GM18526 (cell line): ENCODE data around the gene HS3ST2.

Source experiments
- POLR2A ChIP-seq: IDR thresholded peaks from 3 replicates; pipeline ENCODE4 v1.6.1; 2011; ENCODE audit not compliant: insufficient read length; ENCODE audit errors: extremely low read depth

HS3ST2 gene

DNA sequence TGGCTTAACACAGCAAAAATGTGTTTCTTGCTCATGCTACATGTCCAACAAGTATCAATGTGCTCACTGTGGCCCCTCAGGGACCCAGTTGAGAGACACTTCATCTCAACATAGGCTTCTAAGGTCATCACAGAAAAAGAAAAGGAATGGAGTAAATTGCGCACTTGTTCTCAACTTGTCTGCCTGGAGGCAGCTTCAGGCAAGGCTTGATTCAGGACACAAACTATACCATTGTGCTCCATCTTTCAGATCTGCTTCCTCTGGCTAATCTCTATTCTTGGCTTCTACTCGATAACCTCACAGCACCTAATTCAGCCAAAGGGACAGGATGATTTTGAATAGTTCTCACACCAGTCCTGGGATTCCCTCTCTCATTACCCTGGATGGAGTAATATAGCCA is 35.6 kb downstream of the HS3ST2 start:
- no peak for TF ChIP-seq POLR2A

- no peak for TF ChIP-seq POLR2A
Observed at GRCh38 chr16:22855231-22855630, 41.3 kb downstream of the HS3ST2 start.

DNA sequence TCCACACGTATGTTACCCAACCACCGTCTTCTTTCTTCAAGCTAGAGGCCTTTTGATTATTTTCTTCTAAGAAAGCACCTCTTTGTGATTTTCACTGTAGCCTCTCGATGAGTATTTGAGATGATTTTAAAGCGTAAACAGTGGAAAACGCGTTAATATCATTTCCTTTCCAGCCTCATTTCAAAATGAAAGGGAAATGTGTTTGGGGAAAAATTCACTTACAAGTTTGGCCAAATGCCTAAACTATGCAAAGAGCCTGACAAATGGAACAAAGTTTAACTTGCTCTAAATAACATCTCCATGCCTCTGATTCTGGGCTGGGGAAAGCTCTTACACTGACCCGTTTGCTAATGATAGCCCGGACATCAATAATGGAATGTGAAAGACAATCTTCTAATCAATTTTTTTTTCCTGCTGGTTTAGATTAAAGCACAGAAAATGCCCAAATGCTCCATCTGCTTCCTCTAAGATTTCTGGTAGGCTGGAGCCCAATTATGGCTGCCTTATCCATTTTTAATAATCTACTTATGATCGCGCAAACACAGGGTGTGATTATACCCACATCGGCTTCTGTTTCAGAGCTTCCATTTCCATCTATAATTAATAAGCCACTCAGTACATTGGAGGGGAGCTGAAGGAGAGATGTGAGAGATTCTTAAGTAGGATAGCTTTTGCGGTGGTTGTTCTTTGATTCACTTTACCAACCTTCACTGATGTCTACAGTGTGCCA is 43.5 kb downstream of the HS3ST2 start:
- TF ChIP-seq POLR2A = no peak

GRCh38 chr16:22859925-22860324 is 46.0 kb downstream of the HS3ST2 start:
- no peak for TF ChIP-seq POLR2A

DNA sequence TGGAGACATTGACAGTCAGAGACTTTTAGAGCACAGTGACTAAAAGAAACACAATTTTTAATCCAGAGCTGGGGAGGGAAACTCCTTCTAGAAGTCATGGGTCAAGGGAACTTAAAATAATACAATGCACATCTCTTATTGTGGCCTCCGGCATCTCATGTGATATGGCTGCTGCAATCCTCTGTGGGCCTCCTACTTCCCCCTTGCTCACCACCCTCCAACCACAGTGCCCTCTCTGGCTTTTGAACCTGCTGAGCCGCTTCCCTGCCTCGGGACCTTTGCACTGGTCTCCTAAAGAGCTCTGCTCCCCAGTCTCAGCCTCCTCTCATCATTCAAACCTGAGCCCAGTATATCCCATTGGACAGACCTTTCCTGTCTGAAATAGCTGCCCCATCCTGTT is 47.6 kb downstream of the HS3ST2 start:
- TF ChIP-seq POLR2A = no peak

- TF ChIP-seq POLR2A = no peak
Observed at GRCh38 chr16:22862046-22862445, 48.1 kb downstream of the HS3ST2 start.

- TF ChIP-seq POLR2A = no peak
Observed at GRCh38 chr16:22864375-22864774, 50.4 kb downstream of the HS3ST2 start.

DNA sequence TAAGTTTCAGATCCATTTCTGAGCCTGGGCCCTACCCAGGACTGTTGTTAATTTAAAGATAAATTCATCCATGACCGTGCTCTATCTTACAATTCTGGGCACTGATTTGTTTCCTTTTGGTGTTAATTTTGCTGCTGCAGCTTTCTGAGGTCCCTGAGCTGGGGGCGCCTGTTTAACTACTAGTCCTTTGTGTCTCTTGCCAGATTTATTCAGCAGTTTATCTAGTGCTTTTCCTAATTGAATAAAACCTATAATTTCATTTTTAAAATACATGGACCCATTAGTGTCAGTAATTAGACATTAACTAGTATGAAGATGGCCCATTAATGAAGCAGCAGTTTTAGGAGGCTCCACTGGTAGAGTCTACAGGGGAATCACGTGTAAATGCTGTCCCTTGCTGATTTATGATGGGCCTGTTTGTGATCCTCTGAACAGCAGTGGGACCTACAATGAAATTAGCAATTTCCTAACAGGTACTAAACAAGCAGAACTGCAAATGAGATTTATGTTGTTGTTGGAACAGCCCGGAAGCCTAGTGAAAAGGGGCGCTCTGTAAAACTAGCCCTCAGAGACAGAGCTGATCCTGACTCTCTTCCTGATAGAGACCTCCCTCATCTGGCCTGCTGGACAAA is 54.7 kb downstream of the HS3ST2 start:
- TF ChIP-seq POLR2A = no peak

DNA sequence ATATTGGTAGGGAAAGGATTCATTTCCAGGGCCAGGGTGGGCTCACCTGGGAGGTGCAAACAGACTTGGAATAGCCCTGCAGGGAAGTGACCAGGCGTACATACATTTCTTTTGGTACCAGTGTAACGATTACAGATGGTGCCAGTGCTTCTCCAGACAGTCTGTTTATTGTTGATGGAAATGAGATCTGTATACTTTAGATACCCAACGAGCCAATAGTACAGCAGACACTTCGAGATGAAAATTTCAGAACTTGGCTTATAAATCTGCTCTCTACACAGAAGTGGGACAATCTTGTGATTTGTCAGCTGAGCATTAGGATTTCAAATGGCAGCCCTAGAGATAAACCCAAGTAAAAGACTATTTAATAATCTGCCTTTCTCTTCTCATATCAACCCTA is 57.9 kb downstream of the HS3ST2 start:
- TF ChIP-seq POLR2A = no peak

GRCh38 chr16:22874394-22874793 is 60.4 kb downstream of the HS3ST2 start:
- no peak for TF ChIP-seq POLR2A

DNA sequence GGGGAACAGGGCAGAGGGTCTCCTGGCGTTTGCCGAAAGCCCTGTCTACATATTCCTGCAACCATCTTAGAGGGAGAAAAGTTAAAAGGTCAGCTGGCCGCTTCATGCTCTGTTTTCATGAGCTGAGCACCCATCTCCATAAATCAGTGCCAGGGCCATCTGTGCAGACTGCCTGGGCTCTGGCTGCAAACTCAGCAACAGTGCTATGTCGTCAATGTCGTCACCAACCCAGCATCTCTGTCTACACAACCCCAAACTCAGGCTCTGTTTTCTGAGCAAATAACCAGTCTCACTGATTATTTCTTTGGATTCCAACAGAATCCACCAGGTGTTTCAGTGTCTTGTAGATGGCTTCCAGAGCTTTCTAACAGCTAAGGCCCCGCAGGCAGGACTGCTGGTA is 65.0 kb downstream of the HS3ST2 start:
- TF ChIP-seq POLR2A = no peak

DNA sequence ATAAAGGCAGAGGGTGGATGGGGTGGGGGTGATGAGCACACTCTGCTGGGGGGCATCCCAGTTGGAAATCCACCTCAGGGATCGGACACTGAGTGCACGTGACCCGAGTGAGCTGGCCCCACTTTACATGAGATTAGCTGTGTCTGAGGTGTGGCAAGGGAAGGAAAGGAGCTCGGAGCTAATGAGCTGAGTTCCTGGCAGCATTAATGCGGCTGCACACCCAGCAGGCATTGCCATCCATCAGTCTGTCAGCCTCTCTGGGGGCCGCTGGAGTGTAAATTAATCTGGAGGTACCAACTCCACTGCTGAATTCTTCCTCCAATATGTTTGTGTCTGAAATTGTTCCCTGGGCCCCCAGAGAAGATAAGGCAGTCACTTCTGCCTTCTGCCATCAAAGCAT is 65.5 kb downstream of the HS3ST2 start:
- no peak for TF ChIP-seq POLR2A

- TF ChIP-seq POLR2A = no peak
Observed at GRCh38 chr16:22882981-22883380, 69.0 kb downstream of the HS3ST2 start.

DNA sequence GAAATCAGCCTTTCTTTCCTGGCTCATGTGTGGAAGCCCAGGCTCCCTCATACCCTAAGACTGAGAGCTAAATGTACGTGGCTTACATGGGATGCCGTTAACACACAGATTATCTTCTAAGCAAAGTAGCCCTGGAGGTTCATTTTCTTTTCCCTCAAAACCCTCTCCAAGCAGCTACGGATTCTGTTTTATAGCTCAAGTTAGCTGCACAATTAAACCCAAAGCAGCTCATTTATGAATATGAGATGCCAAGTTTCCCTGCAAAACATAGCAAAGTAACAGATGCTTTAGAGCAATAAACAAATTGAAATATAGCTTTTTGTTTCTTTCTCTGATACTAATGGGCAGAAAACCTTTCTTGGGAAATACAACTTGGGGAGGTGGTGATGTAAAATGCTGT is 72.0 kb downstream of the HS3ST2 start:
- TF ChIP-seq POLR2A = no peak

DNA sequence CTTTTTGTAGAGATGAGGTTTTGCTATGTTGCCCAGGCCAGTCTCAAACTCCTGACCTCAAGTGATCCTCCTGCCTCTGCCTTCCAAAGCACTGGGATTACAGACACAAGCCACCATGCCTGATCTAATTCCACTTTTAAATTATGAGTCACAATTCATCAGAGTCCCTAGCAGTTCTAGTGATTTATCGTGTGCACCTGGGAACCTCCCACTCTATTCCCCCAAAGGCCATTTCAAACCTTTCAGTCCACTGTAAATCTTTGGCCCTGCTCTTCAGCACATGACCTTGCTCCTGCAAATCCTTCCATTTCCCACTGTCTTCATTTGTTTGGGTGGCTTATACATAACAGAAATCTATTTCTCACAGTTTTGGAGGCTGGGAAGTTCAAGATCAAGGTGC is 73.0 kb downstream of the HS3ST2 start:
- TF ChIP-seq POLR2A = no peak

GRCh38 chr16:22887445-22887844 is 73.5 kb downstream of the HS3ST2 start:
- no peak for TF ChIP-seq POLR2A

- no peak for TF ChIP-seq POLR2A
Observed at GRCh38 chr16:22888791-22889190, 74.8 kb downstream of the HS3ST2 start.

DNA sequence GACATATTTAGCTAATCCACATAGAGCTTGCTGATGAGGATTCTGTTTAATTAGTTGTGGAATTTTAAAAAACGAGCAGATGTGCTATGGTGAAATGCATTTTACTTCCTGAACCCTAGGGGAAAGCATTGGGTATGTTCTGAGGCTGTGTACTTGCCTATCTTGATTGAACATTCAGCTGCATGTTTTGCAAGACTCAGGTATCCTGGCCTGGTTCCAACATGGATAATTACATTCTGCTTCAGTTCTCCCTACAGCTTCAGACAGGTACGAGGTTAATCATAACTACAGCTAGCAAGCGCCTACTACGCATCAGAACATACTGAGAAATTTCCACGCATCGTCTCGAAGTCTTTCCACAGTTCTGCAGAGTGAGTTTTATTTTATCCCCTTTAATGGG is 77.0 kb downstream of the HS3ST2 start:
- TF ChIP-seq POLR2A = no peak

DNA sequence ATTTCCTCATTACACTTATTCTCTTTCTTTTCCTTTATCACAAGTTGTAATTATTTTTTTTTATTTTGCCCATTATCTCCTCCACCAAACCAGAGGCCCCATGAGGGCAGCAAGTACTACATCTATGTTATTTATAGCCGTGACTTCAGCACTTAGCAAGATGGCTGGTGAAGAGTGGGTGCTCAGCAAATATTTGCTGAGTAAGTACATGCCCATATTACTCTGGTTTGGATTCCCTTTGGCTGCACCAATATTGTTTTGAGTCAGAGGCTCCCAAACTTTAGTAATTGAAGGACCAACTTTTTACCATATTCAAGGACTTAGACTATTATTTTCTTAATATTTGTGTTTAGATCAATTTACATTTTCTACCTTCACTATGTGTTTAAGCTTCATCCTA is 83.2 kb downstream of the HS3ST2 start:
- no peak for TF ChIP-seq POLR2A
